HG03066 (cell line): Measurements from ENCODE around the gene BBS9.

Experiments used
- ATAC-seq: cut with Tn5 transposase; IDR thresholded peaks from one replicate; pipeline ENCODE4 v1.9.1; 2021; ENCODE audit warnings: low read depth; ENCODE audit not compliant: unreplicated experiment

The BBS9 gene

DNA sequence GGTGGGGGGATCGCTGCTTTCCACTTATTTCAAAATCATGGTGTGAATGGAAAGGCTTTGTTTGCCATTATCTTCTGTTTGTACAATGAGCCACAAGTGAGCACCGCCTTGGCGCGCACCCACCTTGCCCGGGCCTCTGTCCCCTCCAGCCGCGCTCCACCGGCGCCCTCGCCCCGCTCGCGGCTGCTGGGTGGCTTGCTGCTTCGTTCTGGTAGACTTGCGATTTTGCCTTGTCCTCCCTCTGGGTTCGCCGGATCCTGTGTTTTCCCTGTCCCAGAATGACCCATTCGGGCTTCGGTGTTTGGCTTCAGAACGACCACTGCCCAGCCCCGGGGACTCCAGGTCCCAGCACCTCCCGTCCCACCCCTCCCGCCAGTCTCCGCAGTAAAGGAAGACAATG lies 503.0 kb downstream of the BBS9 start:
- no peak for ATAC-seq

DNA sequence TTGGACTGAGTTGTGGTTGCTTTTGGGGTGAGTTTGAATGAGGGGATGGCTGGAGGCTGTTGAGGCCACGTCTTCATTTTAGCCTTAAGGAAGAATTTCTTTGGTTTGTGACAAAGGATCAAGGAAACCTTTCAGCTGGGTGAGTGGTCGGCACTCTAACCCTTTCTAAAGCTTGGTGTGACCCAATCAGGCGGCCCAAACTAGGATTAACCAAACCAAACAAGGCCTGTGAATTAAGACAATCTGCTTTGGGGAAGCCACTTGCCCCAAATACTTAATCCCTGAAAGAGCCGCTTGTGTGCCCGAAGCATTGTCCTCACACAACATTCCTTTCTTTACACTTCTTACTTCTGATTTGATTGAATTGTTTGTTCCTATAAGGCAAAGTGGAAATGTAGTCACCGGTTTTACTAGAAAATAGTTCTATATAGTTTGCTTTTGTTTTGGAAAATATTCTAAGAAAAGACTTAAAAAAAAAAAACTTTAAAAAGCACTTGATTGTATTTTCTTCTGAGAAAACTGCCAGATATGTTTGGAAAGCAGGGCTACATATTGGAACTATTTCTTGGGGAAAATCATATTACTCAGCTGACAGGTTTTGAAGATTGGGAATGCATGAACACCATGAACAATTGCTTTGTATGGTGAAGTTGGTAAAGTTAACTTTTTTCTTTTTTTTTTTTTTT lies 503.6 kb downstream of the BBS9 start:
- ATAC-seq: no peak

DNA sequence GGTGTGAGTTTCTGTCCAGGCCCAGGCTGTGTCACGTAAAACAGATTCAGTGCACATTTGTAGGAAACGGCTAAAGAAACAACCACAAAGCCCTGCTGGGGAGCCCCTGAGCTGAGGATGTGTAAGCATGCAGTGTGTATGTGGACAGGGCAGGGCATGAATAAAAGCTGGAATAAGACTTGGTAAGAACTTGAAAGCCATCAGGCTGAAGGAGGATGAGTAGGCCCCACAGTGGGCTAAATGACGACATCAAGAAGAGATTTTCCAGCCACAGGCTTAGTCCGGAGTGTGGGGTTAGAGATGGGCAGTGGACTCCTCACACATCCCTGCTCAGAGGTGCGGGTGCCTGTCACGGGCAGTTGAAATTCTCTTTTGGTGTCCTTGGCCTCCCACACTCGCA lies 505.2 kb downstream of the BBS9 start:
- no peak for ATAC-seq

DNA sequence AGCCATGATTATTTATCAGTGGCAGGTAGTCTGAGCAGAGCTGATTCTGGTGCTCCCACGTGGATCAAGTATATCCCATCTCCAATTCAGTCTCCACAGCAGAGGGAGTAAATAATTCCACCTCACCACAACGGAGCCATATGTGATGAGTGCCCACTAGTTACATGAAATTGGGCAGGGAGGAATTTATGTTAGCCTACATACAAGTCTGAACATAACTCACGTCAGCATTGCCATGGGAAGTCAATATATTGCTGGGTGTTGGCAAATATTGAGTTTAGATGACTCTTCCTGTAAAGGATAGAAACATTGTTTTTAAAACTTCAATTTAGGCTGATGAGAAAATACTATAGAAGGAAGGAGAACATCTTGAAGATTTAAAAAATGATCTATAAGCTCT lies 507.0 kb downstream of the BBS9 start:
- ATAC-seq: no peak

DNA sequence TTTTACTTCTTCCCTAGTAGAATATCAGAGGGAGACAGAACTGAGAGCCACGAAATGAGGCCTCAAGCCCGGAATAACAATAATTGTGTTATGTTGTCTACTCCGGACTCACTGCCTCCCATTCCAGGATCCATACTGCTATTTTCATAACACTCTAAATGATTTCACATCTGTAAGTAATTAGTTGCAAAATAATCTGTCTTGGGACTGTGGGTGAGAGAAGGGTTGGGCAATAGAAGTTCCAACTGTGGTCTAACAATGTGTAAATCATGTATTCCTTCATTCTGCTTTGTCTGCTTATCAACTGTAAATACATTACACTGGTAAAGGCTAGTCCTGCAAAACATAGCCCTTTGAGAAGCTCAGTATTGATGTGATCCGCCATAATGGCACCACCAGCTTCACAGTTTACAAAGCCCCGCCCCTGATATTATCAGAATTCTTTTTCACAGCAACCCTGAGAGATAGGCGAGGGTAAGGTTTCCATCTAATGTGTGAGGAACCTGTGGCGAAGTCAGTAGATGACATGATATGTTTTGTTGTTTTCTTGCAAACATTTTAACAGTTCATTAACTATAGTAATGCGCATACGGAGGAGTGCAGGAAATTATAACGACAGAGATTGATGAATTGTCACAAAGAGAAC lies 510.3 kb downstream of the BBS9 start:
- no peak for ATAC-seq

DNA sequence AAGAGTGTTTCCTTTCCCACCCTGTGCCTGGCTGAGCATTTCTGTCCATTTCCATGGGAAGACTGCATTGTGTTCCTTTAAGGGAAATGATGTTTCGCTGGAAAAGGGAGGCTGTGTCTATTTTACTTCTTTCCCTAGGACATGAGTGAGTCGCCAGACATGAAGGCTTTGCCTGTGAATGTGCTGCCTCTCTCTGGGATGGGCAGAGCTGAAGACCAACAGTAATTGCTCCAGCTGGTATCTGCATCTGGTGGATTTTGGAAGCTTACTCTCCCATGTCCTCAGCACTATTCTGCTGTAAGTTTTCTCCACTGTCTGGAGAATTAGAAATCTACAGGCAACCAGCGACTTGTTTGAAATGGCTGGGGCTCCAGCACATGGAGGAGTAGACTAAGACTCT lies 511.4 kb downstream of the BBS9 start:
- ATAC-seq: no peak

DNA sequence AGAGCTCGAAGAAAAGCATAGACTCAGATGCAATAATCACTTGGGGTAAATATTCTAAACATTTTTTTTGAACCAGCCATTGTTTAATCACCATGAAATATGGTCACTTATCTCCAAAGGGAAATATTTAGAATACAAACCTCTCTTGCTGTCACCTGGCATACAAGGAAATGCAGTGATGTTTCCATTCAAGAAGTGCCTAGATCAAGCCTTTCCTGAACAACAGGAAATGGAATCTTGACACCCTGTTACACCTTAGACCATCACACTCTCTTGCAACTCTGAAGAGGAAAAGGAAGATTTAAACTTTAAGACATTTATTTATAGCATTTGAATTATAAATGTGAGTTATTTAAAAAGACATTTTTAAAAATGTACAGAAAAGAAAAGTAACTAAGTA lies 512.9 kb downstream of the BBS9 start:
- no peak for ATAC-seq

DNA sequence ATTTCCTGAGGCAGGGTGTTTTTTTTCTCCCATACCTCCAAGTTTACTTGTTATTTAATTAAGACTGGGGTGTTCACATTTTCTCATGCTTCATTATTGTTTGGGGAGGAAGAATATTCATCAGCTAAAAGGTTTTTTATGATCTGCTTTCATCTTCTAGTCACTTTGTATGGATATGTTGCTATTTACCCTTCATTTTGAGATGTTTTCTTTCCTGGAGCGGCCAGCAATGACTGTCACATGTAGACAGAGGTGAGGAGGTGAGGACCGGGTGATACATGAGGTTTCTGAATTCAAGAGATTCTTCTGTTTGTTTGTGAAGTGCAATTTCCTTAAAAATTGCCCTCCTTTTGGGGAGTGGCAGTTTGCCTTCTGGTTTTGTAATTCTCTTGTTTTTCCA lies 514.2 kb downstream of the BBS9 start:
- no peak for ATAC-seq

DNA sequence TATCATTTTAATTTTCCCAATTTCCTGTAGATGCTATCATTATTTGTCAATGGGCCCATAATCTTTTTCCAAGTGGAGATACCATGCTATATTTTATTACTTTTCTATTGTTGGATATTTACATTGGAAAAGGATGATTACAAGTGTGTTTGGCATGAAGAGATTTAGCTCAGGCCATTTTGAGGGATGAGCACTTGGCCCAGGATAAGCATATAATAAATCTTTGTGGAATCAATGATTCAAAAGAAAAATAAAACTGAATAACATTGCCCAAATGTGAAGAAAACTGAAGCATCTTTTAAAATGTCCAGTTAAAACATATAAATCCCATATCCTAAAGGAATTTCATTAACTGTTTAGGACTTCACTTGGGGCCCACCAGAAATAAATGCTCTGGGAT lies 515.1 kb downstream of the BBS9 start:
- no peak for ATAC-seq

DNA sequence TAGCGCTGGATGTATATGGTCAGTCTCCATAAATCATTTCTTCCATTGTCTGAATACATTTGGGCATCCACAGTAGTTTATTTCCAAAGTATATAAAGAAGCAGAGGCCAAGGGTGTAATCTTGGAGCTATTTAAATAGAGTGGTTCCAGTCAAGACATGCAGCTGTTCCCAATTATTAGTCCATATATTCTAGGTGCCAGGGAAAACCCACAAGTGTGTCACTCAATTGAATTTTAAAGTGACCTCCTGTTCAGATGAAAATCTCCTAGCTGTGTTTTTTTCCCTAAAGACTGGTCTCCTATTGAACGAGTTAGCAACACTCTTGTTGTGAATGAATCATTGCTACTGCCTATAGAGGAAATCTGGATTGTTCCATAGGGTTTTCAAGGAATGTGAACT lies 515.7 kb downstream of the BBS9 start:
- no peak for ATAC-seq

DNA sequence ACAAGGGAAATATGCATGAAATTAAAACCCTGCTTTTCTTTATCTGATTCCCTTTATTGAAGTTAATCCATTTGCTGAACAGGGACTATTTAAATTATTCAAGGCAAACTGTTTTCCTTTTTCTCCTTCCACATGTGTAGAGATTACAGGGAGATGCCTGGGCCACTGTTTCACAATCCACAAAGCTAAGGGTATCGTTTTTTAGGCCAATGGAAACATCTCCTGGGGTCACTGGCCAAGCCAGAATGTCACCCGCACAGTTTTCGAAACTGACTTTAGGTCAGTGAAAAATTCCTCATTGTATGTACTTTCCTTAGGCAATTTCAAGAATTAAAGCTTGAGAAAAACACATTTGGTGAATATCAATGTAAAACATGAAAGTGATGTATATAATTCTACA lies 516.8 kb downstream of the BBS9 start:
- ATAC-seq: no peak

DNA sequence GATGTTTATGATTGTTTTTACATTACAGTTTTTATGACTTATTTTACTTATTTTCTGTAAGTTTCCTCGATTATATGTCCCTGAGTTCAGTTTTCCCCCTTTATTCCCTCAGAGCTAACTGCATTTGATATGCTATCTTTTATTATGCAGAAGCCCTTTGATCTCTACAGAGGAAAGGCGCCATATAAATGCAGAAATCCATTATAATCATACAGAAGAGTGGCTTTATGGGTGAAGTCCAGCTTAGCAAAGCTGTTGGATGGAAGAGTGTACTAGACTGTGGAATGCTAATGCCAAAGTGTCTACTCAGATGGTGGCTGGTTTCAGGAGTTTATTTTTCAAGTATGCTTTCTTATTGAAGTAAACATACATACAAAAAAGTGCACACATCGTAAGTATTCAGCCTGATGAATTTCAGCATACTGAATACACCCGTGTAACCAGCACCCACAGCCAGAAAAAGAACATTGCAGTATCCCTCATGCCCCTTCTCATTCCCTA lies 517.6 kb downstream of the BBS9 start:
- no peak for ATAC-seq

DNA sequence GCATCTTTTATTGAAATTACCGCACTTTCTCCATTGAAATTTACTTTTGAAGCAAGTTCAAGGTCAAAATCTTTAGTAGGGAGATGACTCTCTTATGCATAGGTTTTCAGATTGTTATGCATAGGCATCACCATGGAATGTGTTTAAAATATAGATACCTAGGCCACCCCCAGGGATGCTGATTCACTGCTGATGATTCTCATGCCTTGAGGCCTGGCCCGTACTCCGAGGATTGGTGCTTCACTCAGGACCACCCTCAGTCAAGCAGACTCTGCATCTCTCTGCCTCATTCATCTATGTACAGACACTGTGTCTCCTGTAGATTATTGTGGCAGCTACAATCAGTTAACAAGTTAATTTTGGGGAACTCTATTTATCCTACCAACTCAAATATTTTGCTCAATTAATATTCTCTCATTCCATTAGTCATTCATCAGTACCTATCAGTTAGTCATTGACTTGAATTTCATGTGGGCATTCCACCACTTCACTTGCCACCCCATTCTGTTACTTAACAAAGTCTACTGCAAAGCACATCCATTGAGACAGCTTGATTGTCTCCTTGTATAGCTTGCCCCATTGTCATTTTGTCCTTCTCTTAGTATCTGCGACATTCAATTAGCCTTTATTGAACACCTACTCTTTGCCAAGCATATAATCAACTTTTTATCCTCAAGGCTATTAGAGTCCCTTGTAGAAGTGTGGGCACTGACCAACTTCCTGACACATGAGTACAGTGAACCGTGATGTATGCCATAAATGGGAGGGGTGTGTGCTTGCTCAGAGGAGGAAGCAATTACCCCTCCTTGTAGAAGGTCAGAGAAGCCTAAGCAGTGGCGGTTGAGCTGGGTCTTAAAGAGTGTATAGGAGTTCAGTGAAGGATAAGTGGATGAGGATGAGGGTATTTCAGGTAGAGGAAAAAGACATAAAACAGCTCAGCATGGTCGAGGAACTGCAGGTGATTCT lies 520.4 kb downstream of the BBS9 start:
- ATAC-seq: no peak

DNA sequence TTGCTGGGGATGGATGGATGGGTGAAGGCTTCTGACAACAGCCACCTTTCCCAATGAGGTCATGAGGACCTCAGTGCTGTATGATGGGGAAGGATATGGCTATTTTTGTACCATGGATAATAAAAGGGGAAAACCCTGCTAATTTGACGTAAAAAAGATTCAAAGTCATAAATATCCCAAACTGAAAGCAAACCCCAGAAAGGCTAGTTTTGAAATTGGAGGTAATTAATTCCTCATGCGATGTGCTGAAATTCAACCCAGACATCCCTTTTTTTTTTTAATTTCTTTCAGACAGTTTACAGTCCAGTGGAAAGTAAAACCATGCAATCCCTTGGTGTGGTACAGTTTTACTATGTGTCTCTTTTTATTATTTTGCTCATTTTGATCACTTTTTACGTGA lies 521.5 kb downstream of the BBS9 start:
- ATAC-seq: no peak

DNA sequence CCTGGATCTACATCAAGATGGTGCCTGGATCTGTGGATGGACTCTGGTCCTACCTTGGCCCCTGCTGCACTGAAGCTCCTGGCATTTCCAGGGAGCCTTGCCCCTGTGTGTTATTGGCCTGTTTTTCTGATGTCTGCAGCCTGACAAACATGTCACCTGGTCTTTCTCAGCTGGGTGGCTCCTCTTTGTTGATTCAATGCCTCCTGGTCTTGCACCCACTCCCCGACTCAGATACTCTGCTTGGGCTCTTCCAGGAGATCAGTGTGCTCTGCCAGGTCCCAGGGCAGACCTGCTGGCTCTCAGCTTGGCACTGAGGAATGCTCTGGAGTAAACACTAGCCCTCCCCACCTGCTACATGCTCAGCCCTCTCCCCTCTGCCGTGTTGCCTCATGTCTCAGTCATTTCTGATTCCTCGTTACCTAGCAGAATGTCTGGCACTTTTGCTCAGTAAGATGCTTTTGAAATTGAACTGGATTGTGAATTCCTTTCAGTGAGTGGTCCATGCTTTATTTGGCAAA lies 522.7 kb downstream of the BBS9 start:
- ATAC-seq: no peak

DNA sequence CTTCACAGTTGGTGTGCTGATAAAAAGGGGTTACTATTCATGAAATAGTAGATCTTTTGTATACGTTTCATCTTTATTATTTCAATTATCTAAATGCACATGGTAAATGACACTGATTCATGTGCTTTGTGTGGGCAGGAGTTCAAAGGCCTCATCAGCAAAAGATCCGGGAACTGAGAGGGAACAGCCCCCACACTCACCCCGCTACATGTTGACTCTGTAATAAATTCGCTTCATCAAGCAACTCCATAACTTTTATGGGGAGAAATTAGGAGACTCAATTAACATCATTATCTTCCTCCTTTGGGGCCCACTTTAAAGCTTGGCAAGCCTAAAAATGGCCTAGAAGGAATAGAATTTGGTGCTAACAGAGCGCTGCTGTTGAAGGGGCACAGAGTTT lies 525.3 kb downstream of the BBS9 start:
- ATAC-seq: no peak
